Vagina (tissue), 2 donors: Measurements from ENCODE around the gene ADAMTS14. TPM values are rescaled to one million over a fixed set of nuclear protein-coding genes. Genes with fewer than 3 reads are reported as not detected.

Source experiments
- DNase-seq, 2 donors: peaks; one replicate each; pipeline ENCODE4 v3.0.0-alpha.2; 2017; ENCODE audit errors: extremely low spot score in 2 of 2
- H3K27ac ChIP-seq: fragments of 200-600 bp; sonication (generic); one replicate; pipeline ENCODE4 v1.5.1; 2019
- H3K27me3 ChIP-seq: fragments of 200-600 bp; sonication (generic); one replicate; pipeline ENCODE4 v1.5.1; 2019
- H3K36me3 ChIP-seq, 2 donors: fragments of 200-600 bp; sonication (generic); one replicate each; pipeline ENCODE4 v1.5.1; 2017 to 2019
- H3K4me1 ChIP-seq: fragments of 200-600 bp; sonication (generic); one replicate; pipeline ENCODE4 v1.5.1; 2019
- H3K4me3 ChIP-seq, 2 donors: fragments of 200-600 bp; sonication (generic); 1 replicate in 1 of 2; 2 replicates in 1 of 2; pipeline ENCODE4 v1.5.1; 2016 to 2019
- H3K9me3 ChIP-seq: fragments of 200-600 bp; sonication (generic); one replicate; pipeline ENCODE4 v1.5.1; 2019
- CTCF ChIP-seq, 3 experiments: fragments of 450-650 bp in 2 of 3; fragments of 200-600 bp in 1 of 3; sonication (generic) in 1 of 3; IDR thresholded peaks; one replicate each; pipeline ENCODE4 v1.5.1; 2017 to 2019; ENCODE audit warnings: antibody characterized with exemption in 3 of 3, mild to moderate bottlenecking in 2 of 3, moderate library complexity in 2 of 3
- POLR2A ChIP-seq, 2 donors: fragments of 450-650 bp; IDR thresholded peaks; one replicate each; pipeline ENCODE4 v1.6.1; 2017; ENCODE audit warnings: antibody characterized with exemption in 2 of 2, mild to moderate bottlenecking in 2 of 2, moderate library complexity in 2 of 2
- POLR2AphosphoS5 ChIP-seq, 2 donors: sonication (generic); formaldehyde crosslinking; IDR thresholded peaks; one replicate each; pipeline ENCODE4 v1.9.0; 2017; ENCODE audit warnings: antibody characterized with exemption in 2 of 2, mild to moderate bottlenecking in 2 of 2, low read depth in 1 of 2; ENCODE audit not compliant: insufficient read depth in 1 of 2
- intact Hi-C: fragments of 100-400 bp; cut with DNase I; formaldehyde crosslinking; loops from one replicate; pipeline ENCODE4 v1.15.1; 2023
- total RNA-seq: library from RNA; depleted of rRNA; stranded (reverse); fragments of >200 nt; gene quantifications from one replicate; pipeline ENCODE4 v1.2.3, GENCODE V29; 2016

Gene ADAMTS14
- total RNA-seq, 1 donor from 2014 or later, result not detected

GRCh38 chr10:70784016-70784415 is 111.7 kb downstream of the ADAMTS14 start:
- Histone ChIP-seq H3K4me3 (no peak overlapping the region), H3K27me3 (no peaks in the 10 kb centered on the region), H3K4me1 (no peaks in the 10 kb centered on the region), H3K27ac (no peak overlapping the region), H3K36me3 (no peaks in the 10 kb centered on the region), H3K9me3 (no peaks in the 10 kb centered on the region)
- DNase-seq, result peak in 1 of 2 donors; percentile 16
- intact Hi-C loops, result no loop called here
- no peak for TF ChIP-seq POLR2A (IDR thresholded peaks at IDR 0.05)
- TF ChIP-seq CTCF (IDR thresholded peaks at IDR 0.05), result no peak
- TF ChIP-seq POLR2AphosphoS5 (IDR thresholded peaks at IDR 0.05; ENCODE audit: insufficient read depth in 1 of 2, low read depth in 1 of 2), result no peak

GRCh38 chr10:70784471-70784870 is 112.2 kb downstream of the ADAMTS14 start:
- DNase-seq, result peak; percentile 11 to 37
- intact Hi-C loops, result no loop called here
- no peaks in the 10 kb centered on the region for H3K36me3 ChIP-seq
- no peaks in the 10 kb centered on the region for H3K4me1 ChIP-seq
- H3K4me3 ChIP-seq, result no peak overlapping the region
- no peak overlapping the region for H3K27ac ChIP-seq
- H3K9me3 ChIP-seq, result no peaks in the 10 kb centered on the region
- no peaks in the 10 kb centered on the region for H3K27me3 ChIP-seq
- TF ChIP-seq POLR2AphosphoS5 (IDR thresholded peaks at IDR 0.05; ENCODE audit: insufficient read depth in 1 of 2, low read depth in 1 of 2) (no peak), CTCF (IDR thresholded peaks at IDR 0.05) (no peak), POLR2A (IDR thresholded peaks at IDR 0.05) (no peak)

- DNase-seq, result peak; percentile 22 to 87
- Histone ChIP-seq H3K4me3 (no peak within 1 kb of the TSS), H3K4me1 (no peaks in the 10 kb centered on the region), H3K9me3 (no peaks in the 10 kb centered on the region), H3K27ac (no peak within 1 kb of the TSS), H3K27me3 (no peaks in the 10 kb centered on the region), H3K36me3 (no peaks in the 10 kb centered on the region)
- intact Hi-C loops, result no loop called here
- TF ChIP-seq POLR2AphosphoS5 (IDR thresholded peaks at IDR 0.05; ENCODE audit: insufficient read depth in 1 of 2, low read depth in 1 of 2) (no peak), POLR2A (IDR thresholded peaks at IDR 0.05) (no peak), CTCF (IDR thresholded peaks at IDR 0.05) (no peak)
Observed at GRCh38 chr10:70785190-70785589, 112.9 kb downstream of the ADAMTS14 start, which contains the start of gene TBATA. Gene TBATA (minus strand): TSS chr10:70785377. CDS start chr10:70783379, 1,998 bp downstream.

- TF ChIP-seq POLR2AphosphoS5 (IDR thresholded peaks at IDR 0.05; ENCODE audit: insufficient read depth in 1 of 2, low read depth in 1 of 2) (no peak), POLR2A (IDR thresholded peaks at IDR 0.05) (no peak), CTCF (IDR thresholded peaks at IDR 0.05) (no peak)
- H3K36me3 ChIP-seq, result no peaks in the 10 kb centered on the region
- H3K4me1 ChIP-seq, result no peaks in the 10 kb centered on the region
- DNase-seq, result peak; percentile 27 to 84
- no peaks in the 10 kb centered on the region for H3K9me3 ChIP-seq
- no peak overlapping the region for H3K27ac ChIP-seq
- H3K4me3 ChIP-seq, result no peak overlapping the region
- H3K27me3 ChIP-seq, result no peaks in the 10 kb centered on the region
- intact Hi-C loops, result no loop called here
Observed at GRCh38 chr10:70786799-70787415, 114.6 kb downstream of the ADAMTS14 start.

- peak in 1 of 2 donors; percentile 34 for DNase-seq
- Histone ChIP-seq H3K36me3 (no peaks in the 10 kb centered on the region), H3K27me3 (no peaks in the 10 kb centered on the region), H3K9me3 (no peaks in the 10 kb centered on the region), H3K27ac (no peak overlapping the region), H3K4me1 (no peaks in the 10 kb centered on the region), H3K4me3 (no peak overlapping the region)
- intact Hi-C loops, result no loop called here
- TF ChIP-seq POLR2AphosphoS5 (IDR thresholded peaks at IDR 0.05; ENCODE audit: insufficient read depth in 1 of 2, low read depth in 1 of 2) (no peak), POLR2A (IDR thresholded peaks at IDR 0.05) (no peak), CTCF (IDR thresholded peaks at IDR 0.05) (no peak)
Observed at GRCh38 chr10:70791386-70792039, 119.2 kb downstream of the ADAMTS14 start.
